ENCODE measurements around the gene MGME1.
A peak's percentile ranks its signal among the peaks of the same experiment; 100 is the strongest.

Gene MGME1

DNA sequence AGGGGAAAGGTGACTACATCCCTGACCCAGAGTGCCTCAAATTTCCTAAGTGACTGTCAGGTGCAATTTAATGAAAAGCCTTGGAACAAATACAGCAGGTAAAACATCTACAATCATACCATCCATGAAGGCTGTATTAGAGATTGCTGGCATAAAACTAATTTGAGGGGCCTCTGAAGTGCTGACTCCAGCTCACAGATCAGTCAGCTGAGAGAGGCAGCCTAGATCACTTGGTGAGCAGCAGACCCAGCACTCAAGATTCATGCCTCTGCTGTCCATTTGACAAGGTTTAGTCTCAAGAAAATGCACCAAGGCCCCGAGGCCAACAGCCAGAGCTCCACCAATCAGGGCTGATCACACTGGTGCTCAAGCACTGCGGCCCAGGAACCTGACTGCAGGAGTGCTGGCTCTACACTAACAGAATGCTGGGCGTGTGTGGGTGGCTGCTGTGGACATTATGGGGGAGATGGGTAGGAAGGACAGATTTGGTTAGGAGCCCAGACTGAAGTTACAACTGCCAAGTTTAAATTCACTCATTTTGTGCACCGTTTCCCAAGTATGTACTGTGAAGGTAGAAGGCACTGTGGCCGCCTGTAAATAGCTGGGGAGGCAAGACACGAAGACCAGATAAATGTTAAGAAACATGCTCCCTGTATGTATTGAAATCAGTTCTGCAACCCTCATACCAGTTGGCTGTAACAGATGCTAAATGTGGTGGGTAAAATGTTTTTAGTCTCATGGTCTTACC lies 28.4 kb upstream of the MGME1 start:
- peak; percentile 74 for DNase-seq (ENCODE audit: low read depth, low spot score)

DNA sequence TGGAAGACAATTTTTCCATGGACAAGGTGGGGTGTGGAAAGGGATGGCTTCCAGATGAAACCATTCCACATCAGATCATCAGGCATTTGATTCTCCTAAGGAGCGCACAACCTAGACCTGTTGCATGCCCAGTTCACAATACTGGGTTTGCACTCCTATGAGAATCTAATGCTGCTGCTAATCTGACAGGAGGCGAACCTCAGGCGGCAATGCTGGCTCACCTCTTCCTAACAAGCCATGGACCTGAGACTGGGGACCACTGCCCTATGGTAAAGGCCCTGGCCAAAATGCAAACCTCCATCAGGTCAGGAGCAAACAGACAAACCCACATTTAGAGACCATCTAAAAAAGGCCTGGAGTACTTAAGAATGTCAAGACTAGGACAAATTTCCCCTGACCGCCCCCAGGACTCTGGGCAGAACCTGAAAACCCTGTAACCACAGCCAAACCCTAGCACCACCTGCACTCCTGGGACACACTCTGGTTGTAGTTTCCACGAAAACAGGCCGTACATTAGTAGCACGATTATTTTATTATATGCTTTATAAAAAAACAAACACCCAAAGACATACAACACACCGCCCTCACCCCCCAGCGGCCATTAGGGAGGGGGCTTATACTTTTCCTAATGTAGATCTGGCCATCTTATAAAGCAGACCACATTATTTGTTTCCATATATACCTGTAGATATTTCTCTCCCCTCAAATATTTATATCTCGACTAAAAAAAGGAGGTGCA lies 27.6 kb upstream of the MGME1 start:
- no peak for DNase-seq (ENCODE audit: low read depth, low spot score)

DNA sequence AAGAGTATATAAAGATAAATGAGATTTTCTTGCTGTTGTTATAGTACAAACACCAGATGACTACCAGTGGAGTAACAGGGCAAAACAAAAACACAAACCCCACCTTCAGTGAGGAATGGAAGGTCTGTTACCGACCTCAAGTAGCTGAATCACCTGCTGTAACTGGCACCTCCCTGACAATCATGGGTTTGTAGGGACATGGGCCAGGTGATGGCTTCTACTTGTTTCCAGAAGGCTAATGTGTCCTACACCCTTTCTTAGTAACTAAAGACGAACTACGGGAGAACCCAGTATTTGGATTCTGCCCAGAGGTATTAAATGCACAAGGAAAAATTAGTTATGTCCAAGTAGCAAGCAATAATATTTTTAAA lies 27.0 kb upstream of the MGME1 start:
- no peak for DNase-seq (ENCODE audit: low read depth, low spot score)

DNA sequence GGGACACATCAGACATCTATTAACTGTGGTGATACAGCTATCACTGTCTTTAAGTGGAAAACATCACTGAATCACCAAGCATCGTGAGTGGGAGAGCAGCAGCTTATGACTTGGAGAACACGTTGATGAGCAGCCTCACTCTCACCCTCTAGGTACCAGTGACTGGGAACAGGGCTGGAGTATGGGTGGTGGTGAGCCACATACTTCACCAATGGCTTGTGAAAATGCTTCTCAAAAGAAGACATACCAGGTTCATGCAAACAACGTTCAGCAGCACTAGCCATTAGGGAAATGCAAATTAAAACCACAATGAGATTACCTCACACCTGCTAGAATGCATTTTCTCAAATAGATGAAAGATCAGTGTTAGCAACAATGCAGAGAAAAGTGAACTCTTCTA lies 25.5 kb upstream of the MGME1 start:
- DNase-seq (ENCODE audit: low read depth, low spot score) = no peak

DNA sequence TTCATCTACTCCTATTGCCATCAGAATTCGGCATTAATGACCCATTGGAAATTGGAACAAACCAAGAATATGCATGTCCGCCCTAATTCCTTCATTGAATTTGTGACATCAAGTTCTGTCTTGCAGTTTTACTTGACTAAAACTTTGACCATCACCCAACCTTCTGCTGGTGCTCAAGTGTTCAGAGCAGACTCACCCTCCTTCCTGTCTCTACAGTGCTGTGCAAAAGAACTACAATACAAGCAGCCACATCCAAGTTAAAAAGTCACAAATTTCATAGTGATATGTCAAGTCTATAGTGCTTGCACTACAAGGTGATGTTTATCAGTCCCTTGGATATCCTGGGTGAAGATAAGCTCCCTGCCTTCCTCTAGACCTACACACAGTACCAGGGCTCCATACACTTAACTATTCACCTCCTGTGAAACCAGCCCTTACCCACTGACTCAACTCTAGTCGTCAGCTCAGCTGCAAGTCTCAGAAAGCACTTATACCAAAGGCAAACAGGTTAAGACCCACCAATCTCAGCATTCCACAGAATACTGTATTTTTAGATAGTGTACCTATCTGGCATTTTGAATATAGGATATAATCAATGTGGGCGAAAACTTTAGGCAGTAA lies 23.9 kb upstream of the MGME1 start:
- no peak for DNase-seq (ENCODE audit: low read depth, low spot score)

DNA sequence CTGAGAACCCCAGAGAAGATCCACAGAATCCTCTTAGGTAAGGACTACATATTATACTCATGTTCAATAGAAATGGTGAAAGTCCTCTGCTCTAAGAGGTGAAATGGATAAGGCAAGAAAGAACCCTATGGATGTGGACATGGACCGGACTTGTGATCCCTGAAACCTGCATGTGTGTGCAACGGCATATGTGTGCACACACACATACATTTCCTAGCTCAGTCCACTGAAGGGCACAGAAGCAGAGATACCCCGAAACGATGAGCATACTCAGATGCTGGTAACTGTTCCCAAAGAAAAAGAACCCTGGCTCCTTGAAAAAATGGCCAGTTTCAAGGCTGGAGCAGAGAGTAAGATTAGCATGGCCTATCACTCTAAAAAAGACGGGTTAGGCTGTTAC lies 22.8 kb upstream of the MGME1 start:
- DNase-seq (ENCODE audit: low read depth, low spot score) = no peak

DNA sequence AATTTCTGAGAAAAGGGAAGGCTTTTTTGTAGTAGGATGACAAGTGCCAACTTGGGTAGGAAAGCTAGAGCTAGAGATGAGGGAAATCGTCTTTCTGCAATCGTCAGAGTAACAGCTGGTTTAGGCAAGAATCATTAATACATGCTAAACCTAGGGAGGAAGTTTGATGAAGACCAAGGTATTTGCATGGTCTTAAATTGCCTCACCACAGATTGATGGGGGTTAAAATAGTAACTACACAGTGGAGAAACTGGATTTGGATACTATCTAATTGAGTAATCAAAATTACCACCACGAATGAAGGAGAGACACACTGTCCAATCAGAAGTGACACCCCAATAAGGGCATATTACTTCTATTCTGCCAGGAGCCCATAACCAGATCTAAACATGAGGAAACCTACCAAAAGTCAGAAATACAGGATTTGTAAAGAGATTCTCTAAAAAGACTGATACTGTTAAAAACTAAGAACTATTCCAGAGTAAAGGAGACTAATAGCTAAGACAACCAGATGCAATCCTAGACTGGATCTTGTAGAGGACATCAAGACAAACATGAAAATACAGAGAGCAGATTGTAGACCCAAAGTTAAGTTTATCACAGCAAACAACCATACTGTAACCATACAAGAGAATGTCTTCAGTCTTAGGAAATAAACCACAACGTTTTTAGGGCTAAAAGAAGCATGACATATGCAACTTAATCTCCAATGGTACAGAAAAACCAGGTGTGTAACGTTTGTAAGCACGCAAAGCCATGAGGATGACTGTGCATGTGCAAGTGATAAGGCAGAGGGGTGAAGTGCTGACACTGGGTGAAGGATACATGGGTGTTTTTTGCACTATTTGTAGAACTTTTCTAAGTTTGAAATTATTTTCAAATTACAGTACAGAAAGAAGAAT lies 22.0 kb upstream of the MGME1 start:
- no peak for DNase-seq (ENCODE audit: low read depth, low spot score)

DNA sequence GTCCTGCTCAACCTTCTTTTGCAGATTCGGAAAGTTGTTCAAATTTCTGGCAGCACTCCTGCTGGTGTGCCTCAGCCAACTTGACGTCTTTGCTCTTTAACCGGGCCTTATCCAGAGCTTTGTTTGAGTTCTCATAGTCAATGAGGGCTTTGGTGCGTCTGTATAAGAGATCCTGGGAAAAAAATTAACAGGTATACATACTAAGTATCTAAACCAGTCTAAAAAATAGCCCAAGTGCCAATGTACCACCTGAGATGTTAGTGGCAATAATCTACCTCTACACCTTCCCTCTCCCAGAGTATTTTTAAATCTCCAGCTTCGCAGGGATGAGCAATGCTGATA lies 21.4 kb upstream of the MGME1 start:
- no peak for DNase-seq (ENCODE audit: low read depth, low spot score)

DNA sequence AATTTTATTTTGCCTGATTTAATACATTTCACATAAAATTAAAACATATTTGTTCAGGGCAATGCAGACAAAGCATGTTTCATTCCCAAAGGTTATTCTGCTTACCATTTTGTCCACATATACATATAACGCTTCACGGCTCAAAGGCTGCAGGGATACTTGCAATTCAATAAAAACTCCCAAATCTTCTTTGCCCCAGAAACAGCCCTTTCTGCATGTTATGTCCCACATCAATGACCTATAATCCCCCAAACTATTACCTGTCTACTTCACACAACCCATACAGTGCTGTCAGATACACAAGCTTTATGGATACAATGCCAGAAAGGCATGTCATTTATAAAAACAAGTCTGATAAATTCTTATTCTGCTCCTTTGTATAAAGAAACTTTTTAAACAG lies 20.4 kb upstream of the MGME1 start:
- no peak for DNase-seq (ENCODE audit: low read depth, low spot score)

DNA sequence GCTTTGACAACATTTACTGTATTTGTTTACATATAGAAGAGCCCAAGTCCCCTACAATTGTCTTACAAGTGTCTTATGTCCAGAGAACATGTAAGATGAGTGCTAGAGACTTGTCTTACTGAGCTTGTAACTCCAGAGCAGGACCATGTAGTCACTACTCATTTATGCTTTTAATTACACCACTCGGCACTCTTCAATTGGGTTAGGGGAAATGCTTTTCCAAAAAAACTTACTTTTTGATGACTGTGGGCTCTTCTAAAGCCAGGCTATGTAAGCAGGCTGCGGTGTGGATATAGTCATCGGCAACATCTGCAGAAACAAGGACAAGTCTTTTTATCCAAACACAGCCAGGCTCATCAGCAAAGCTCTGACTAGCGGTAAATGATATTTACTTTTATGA lies 18.9 kb upstream of the MGME1 start:
- no peak for DNase-seq (ENCODE audit: low read depth, low spot score)

DNA sequence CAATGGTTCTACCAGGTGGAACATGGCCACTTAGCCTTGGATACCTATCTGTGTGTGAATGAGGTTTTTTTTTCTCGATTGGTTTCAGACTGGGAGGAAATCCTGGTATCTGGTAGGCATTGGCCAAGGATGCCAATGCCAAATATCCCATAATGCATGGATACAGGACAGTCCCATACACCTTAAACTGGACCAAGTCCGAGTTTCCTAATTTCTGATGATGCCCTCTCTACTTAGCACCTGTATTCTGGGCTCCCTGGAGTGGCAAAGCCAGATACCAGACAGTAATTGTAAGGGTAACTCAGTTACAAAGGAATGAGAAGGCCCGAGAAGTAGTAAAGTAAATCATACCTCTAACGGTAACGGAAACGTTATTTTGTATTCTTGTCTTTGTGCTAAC lies 18.1 kb upstream of the MGME1 start:
- DNase-seq (ENCODE audit: low read depth, low spot score) = no peak

DNA sequence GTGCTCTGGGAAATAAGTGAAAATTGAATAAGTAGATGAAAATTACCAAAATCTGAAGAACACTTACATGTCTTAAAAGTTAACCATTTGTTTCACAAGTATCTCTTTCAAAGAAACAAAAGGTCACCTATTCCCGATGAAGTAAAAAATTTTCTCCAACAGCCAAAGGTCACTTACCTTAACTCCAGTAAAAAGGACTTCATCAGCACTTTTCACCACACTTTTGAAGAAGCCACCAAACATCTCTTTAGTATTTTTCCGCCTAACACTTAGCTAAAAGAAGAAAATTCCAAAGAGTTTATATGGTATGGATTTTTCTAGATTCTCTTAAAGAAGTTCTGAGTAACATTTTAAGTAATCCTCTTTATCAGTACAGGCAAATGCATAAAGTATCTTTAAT lies 17.5 kb upstream of the MGME1 start:
- no peak for DNase-seq (ENCODE audit: low read depth, low spot score)

DNA sequence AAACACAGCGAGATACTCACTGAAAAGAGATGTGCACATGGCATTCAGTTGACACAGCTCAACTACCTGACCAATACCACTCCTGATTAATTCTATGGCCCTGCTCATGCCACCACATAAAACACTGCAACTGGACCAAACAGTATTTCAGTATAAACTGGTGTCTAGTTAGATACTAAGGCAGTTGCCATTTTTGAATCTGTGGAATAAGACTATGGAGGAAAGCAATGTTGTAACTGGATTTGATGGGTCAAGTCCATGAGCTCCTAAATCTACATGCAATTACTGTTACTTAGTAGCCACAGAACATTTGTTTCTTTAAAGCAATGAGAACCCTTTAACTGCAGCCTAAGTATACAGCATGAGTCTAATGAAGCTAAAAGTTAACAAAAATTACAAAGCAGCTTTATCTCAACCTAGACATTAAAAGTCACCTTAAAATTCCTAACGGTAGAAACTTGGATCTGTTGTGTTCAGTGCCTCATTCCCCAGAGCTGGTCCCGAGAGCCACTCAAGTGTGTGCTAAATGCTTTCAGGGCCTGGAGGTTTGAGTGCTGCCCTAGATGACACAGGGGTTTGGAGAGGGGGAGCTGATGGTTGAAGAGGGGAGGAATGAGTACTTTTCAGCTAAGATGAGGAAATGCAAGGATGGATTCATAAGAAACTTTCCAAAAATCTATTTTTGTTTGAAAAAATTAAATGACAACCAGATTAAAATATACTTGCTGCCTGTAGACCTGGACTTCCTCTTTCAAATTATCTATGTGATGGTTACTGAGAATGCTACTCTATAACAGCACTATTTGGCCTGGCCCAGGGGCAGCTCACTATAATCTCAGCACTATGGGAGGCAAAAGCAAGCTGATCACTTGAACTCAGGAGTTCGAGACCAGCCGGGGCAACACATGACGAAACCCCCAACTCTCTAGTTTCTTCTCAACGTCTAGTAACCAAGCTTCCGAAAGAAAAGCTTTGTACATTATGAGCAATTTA lies 15.8 kb upstream of the MGME1 start:
- DNase-seq (ENCODE audit: low read depth, low spot score) = no peak

DNA sequence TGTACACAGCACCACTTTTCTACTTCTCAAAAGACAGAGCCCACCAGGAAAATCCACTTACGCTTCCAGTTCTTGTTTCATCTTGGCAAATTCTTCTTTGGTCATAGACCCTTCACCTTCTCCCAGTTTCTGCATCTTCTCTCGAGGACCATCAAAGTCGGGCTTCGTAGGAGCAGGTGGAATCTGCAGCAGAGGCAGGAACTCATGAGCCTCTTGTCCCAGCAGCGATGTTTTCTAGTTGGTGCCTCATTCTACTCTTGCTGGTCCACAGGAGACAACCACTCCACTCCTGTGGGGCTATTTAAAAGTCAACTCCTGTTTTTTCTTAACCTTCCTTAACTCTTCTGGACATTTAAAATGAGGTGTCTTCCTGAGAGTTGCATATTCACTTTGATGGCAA lies 14.9 kb upstream of the MGME1 start:
- no peak for DNase-seq (ENCODE audit: low read depth, low spot score)

DNA sequence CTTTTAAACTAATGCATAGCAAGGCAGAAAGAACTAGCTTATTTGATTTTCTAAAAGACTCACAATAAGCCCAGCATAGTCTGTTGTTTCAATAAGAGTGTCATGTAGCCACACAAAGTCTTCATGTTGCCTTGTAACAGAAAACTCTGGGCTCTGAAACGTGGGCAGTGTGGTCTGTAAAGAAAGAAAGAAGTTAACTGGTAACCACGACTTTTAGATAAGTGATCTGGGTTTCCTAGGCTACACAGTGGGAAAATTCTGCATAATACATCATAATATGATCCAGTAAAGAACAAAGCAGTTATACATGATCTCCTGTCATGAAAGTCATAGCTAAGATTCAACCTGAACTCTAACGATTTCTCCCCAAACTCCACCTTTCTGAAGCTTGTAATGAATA lies 13.5 kb upstream of the MGME1 start:
- no peak for DNase-seq (ENCODE audit: low read depth, low spot score)

DNA sequence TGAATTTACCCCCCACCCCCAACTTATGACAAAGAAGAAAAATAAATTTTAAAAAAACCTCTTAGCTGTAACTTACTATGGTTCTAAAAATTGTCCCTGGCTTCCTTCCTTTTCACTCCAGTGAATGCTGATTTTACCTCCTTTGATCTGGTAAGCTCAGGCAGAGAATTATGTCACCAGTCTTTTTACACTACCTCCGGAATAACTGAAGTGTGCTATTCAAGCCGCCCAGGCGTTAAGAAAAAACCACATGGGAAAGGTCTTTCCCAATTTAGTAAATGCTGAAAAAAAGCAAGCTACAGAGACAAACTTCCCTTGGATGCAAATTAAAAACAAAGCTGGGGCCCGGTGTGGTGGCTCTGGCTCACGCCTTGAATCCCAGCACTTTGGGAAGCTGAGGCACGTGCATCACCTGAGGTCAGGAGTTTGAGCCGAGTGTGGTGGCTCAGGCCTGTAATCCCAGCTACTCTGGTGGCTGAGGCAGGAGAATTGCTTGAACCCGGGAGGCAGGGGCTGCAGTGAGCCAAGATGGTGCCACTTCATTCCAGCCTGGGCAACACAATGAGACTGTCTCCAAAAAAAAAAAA lies 12.6 kb upstream of the MGME1 start:
- DNase-seq (ENCODE audit: low read depth, low spot score) = no peak

DNA sequence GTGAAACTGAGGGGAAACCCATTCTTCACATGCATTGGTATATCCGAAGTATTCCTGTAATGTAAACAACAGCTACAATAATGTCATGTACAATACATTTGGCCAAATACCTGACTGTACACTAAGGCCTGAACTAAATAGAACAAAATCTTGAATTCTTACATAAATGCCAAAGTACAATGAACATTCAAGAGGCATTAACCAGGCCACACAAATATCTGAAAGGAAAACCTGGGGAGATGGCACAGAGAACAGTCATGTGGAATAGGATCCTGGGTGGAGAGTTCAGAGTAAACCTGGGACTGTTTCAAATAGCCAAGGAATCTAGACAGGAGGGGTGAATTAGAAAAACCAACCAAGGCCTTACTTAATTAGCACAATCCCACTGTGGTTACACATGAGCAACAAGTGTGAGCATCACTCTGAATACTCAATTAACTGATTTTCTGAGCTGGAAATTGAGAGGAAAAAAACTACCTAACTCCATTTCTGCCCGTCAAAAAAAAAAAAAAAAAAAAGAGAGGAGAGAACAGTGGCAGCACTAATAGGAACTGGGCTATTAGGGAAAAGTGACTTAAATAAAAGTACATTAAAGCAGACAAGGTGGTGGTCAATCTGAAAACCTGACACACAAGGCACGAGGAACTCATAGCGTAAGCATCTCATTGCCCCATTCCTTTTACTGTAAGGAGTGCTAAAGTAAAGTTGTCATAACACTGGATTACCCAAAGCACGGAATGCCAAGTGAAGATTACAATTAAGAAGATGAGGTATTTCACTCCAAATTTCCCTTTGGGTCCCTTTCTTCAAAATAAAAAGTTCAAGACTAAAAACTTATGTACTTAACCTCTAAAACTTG lies 11.1 kb upstream of the MGME1 start:
- no peak for DNase-seq (ENCODE audit: low read depth, low spot score)

DNA sequence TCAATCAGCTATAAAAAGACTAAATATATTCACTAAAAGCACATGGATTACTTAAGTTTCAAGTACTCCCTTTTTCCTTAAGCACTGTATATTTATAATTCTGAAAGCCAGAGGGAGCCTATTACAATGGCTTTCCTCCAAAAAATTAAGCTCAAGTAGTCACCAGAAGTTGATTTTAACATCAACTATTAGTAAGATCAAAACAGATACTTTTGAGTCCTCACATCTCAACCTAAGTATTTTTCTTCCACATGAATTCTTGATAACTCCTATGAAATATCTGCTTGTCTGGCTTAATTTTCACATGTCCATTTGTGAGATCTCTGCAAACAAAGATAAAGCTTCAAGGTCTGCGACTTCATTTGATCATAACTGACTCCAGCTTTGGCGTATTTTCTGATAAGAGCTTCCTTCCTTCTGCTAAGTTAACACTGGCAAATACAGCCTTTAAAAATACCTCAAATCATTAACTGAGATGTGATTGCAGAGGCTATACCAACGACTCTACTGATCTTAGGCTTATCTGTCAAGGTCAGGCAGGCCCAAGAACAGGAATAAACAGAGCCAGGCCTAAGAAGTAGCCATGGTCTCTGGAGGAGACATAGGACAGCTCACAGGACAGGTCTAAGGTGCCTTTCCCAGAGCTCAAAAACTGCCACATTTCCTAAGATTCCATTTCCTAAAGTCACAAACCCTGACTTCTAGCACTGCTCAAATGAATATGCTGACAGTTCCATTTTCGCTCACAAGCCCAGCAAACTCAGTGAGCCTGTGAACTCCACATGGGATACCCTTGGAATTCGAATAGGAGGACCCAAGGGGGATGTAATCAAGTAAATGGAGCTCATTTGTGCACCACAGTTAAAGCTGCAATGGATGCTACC lies 10.2 kb upstream of the MGME1 start:
- no peak for DNase-seq (ENCODE audit: low read depth, low spot score)

DNA sequence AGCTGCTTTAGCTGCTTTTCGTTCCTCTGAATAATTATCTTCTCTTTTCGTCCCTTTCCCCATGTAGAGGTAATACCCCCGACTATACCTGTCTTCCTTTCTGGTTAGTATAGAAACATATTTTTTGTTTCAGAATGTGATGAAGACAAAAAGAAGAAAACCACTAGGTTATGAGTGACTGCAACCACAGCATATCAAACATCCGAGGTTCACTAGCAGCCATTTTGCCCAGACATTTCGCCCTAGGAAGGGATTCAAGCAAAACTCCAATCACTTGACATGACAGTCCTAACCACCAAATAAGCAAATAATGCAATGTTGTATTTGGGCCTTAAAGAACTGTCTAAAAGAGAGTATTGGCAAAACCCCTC lies 9.6 kb upstream of the MGME1 start:
- DNase-seq (ENCODE audit: low read depth, low spot score) = no peak

Measured in ELF-1 (cell line).